PC-9 (cell line): ENCODE data around the gene PLPP6. TPM values are rescaled to one million over a fixed set of nuclear protein-coding genes. Genes with fewer than 3 reads are reported as not detected.

Experiments used
- BruUV-seq: library from RNA; stranded (reverse); fragments of 400-500 nt; replicated peaks from 2 replicates; lab custom pipeline; 2021; lab: Mats Ljungman, UMichigan
- CTCF ChIA-PET: fragments of 300-600 bp; sonication (Branson Sonifier 250); formaldehyde crosslinking; loops from one replicate; lab custom pipeline; 2022; ENCODE audit warnings: antibody characterized with exemption; lab: Charles Lee
- POLR2A ChIA-PET: fragments of 300-600 bp; sonication (Branson Sonifier 250); formaldehyde crosslinking; loops from one replicate; lab custom pipeline; 2022; ENCODE audit warnings: antibody characterized with exemption; ENCODE audit not compliant: unreplicated experiment; lab: Charles Lee
- DNase-seq, 2 experiments: peaks; one replicate each; pipeline versions ENCODE4 v3.0.0 to v3.0.0-alpha.2; 2015 to 2022; ENCODE audit warnings: mixed read lengths in 1 of 2
- H2AFZ ChIP-seq: fragments of 200-600 bp; sonication (generic); 2 replicates; pipeline ENCODE4 v1.8.1; 2017; ENCODE audit warnings: antibody characterized with exemption
- H3F3A ChIP-seq: fragments of 200-600 bp; sonication (generic); 2 replicates; pipeline ENCODE4 v1.8.1; 2017; ENCODE audit warnings: antibody characterized with exemption, mild to moderate bottlenecking, low read depth; ENCODE audit not compliant: insufficient read depth
- H3K27ac ChIP-seq: fragments of 200-600 bp; sonication (generic); 2 replicates; pipeline ENCODE4 v1.6.1; 2016; ENCODE audit warnings: mixed run types
- H3K27me3 ChIP-seq: fragments of 200-600 bp; sonication (generic); 2 replicates; pipeline ENCODE4 v1.6.1; 2016; ENCODE audit warnings: low read depth, mixed run types; ENCODE audit not compliant: insufficient read depth
- H3K36me3 ChIP-seq: fragments of 200-600 bp; sonication (generic); 2 replicates; pipeline ENCODE4 v1.6.1; 2016; ENCODE audit warnings: low read depth, mixed run types
- H3K4me1 ChIP-seq: fragments of 200-600 bp; sonication (generic); replicated peaks from 2 replicates; pipeline ENCODE4 v1.6.1; 2016; ENCODE audit warnings: mixed run types; ENCODE audit not compliant: insufficient read depth
- H3K4me2 ChIP-seq: fragments of 200-600 bp; sonication (generic); 2 replicates; pipeline ENCODE4 v1.6.1; 2017; ENCODE audit warnings: mixed run types
- H3K4me3 ChIP-seq: fragments of 200-600 bp; sonication (generic); 2 replicates; pipeline ENCODE4 v1.6.1; 2016; ENCODE audit warnings: mixed run types
- H3K79me2 ChIP-seq: fragments of 200-600 bp; sonication (generic); 2 replicates; pipeline ENCODE4 v1.6.1; 2017; ENCODE audit warnings: low read depth, mixed run types
- H3K9me2 ChIP-seq: fragments of 200-600 bp; sonication (generic); 2 replicates; pipeline ENCODE4 v1.8.1; 2017; ENCODE audit warnings: mild to moderate bottlenecking; ENCODE audit not compliant: insufficient read depth
- H3K9me3 ChIP-seq: fragments of 200-600 bp; sonication (generic); 2 replicates; pipeline ENCODE4 v1.8.1; 2016; ENCODE audit warnings: low read depth; ENCODE audit not compliant: insufficient read depth
- H4K20me1 ChIP-seq: fragments of 200-600 bp; sonication (generic); 2 replicates; pipeline ENCODE4 v1.8.1; 2017; ENCODE audit not compliant: insufficient read depth
- EZH2 ChIP-seq: fragments of 200-600 bp; sonication (generic); IDR thresholded peaks from 2 replicates; pipeline ENCODE4 v1.8.0; 2017; ENCODE audit warnings: antibody characterized with exemption, low read depth
- intact Hi-C: fragments of 100-400 bp; cut with micrococcal nuclease; formaldehyde crosslinking; loops from one replicate; pipeline ENCODE4 v1.10.0; 2022; ENCODE audit not compliant: unreplicated experiment
- total RNA-seq: library from RNA; stranded (reverse); gene quantifications from 2 replicates; pipeline ENCODE4 v1.2.3, GENCODE V29; 2021
- TF ChIP-seq, protein P1 (sequence below): fragments of 200-600 bp; sonication (generic); conservative IDR thresholded peaks from 2 replicates; pipeline ENCODE4 v1.6.1; 2017; ENCODE audit warnings: mixed run types, antibody characterized with exemption, mild to moderate bottlenecking, moderate library complexity

The PLPP6 gene
- total RNA-seq, 1 experiment from 2014 or later = 5.9 TPM

DNA sequence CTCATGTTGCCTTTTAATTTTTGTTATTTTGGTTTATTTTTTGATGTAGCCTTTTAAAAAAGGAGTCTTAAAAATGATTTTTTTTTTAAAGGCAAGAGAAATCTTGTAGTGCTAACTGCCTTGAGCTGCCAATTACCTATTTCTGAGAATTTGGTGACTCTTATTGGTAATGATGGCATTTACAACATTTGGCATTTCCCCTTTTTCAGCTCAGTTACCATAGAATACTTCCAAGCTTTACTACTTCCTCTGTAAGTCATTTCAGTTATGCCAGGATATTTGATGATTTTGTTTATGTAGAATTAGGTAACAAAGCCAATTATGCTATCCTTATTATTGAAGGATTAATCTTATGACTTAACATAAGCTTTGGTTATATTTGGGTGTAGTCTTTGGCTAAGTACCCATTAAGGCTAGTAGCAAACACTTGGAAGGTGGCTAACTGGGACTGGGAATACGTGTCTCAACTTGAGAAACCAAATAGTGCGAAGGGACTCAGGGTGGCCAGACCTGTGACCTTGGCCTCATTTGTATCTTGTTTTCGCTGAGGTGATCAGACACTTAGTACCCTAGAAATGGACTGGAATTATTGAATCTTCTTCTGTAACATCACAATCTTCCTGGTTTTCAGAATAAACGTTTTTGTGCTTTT is 45.0 kb downstream of the PLPP6 start:
- Histone ChIP-seq H3F3A (peaks cover 4% of the 10 kb centered on the region; the same call in 1 of the 2 replicates), H4K20me1 (no peaks in the 10 kb centered on the region), H3K27me3 (no peaks in the 10 kb centered on the region), H3K36me3 (0 out of 2 replicates have a peak, but pooled peaks cover 5% of the 10 kb centered on the region), H3K79me2 (no peaks in the 10 kb centered on the region), H3K9me3 (no peaks in the 10 kb centered on the region), H3K27ac (no peak overlapping the region), H3K9me2 (no peaks in the 10 kb centered on the region), H3K4me2 (no peak overlapping the region), H3K4me3 (no peak overlapping the region), H2AFZ (no peak overlapping the region), H3K4me1 (no peaks in the 10 kb centered on the region)
- intact Hi-C loops = no loop called here
- POLR2A ChIA-PET = no interaction called here
- no peak for TF ChIP-seq EZH2
- TF ChIP-seq, protein P1, sequence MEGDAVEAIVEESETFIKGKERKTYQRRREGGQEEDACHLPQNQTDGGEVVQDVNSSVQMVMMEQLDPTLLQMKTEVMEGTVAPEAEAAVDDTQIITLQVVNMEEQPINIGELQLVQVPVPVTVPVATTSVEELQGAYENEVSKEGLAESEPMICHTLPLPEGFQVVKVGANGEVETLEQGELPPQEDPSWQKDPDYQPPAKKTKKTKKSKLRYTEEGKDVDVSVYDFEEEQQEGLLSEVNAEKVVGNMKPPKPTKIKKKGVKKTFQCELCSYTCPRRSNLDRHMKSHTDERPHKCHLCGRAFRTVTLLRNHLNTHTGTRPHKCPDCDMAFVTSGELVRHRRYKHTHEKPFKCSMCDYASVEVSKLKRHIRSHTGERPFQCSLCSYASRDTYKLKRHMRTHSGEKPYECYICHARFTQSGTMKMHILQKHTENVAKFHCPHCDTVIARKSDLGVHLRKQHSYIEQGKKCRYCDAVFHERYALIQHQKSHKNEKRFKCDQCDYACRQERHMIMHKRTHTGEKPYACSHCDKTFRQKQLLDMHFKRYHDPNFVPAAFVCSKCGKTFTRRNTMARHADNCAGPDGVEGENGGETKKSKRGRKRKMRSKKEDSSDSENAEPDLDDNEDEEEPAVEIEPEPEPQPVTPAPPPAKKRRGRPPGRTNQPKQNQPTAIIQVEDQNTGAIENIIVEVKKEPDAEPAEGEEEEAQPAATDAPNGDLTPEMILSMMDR = no peak
- BruUV-seq = no TSS peak
- CTCF ChIA-PET = no interaction called here
- no peak for DNase-seq

DNA sequence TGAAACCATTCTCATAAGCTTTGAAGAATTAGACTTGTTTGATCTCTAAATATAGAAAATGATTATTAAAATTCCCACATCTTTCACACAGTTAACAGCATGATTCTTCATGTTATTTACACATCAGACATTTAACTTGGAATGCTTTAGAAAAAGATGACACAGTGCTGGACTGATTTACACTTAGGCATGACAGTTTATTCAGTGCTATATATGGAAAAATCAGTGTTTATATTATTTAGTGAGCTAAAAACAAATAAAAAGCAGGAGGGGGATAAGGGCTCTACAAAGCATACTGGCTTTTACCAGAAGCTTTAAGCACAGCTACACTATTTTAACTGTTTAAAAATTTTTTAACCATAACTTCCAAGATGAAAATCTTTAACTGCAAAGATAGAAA is 47.3 kb downstream of the PLPP6 start:
- Histone ChIP-seq H4K20me1 (no peaks in the 10 kb centered on the region), H3K27me3 (no peaks in the 10 kb centered on the region), H3F3A (peaks cover 8% of the 10 kb centered on the region; the same call in 1 of the 2 replicates), H3K4me2 (no peak overlapping the region), H3K4me3 (no peak overlapping the region), H3K27ac (no peak overlapping the region), H3K36me3 (peaks cover 9% of the 10 kb centered on the region; the same call in 1 of the 2 replicates), H3K4me1 (no peaks in the 10 kb centered on the region), H3K79me2 (no peaks in the 10 kb centered on the region), H2AFZ (no peak overlapping the region), H3K9me2 (no peaks in the 10 kb centered on the region), H3K9me3 (no peaks in the 10 kb centered on the region; the same call in 1 of the 2 replicates)
- no TSS peak for BruUV-seq
- no peak for DNase-seq
- ChIA-PET CTCF (no interaction called here), POLR2A (no interaction called here)
- TF ChIP-seq, protein P1 = no peak
- TF ChIP-seq EZH2 = no peak
- intact Hi-C loops = no loop called here

DNA sequence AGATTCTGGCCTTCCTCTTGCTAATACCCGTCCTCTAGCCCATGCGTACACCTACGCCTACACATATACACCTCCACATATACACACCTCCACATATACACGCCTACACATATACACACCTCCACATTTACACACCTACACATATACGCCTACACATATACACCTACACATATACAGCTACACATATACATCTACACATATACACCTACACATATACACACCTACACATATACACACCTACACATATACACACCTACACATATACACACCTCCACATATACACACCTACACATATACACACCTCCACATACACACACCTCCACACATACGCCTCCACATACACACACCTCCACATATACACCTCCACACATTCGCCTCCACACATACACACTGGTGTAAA is 51.8 kb downstream of the PLPP6 start:
- POLR2A ChIA-PET = no interaction called here
- no peaks in the 10 kb centered on the region for H4K20me1 ChIP-seq
- no peaks in the 10 kb centered on the region for H3K9me2 ChIP-seq
- no peaks in the 10 kb centered on the region for H3K79me2 ChIP-seq
- no peak for DNase-seq
- H3K4me3 ChIP-seq = no peak overlapping the region
- H3K27ac ChIP-seq = no peak overlapping the region
- intact Hi-C loops = no loop called here
- no peaks in the 10 kb centered on the region for H3K27me3 ChIP-seq
- BruUV-seq = no TSS peak
- no peaks in the 10 kb centered on the region for H3K4me1 ChIP-seq
- peaks cover 11% of the 10 kb centered on the region; the same call in 1 of the 2 replicates for H3F3A ChIP-seq
- TF ChIP-seq, protein P1 = no peak
- TF ChIP-seq EZH2 = no peak
- CTCF ChIA-PET = no interaction called here
- H2AFZ ChIP-seq = no peak overlapping the region
- no peak overlapping the region for H3K4me2 ChIP-seq
- H3K9me3 ChIP-seq = no peaks in the 10 kb centered on the region; the same call in 1 of the 2 replicates
- H3K36me3 ChIP-seq = peaks cover 10% of the 10 kb centered on the region; the same call in 1 of the 2 replicates
